ENCODE data around the gene IL17REL. TPM values are rescaled to one million over a fixed set of nuclear protein-coding genes. Genes with fewer than 3 reads are reported as not detected.
A peak's percentile ranks its signal among the peaks of the same experiment; 100 is the strongest.

Gene IL17REL
- polyA plus RNA-seq, 3 donors = not detected

DNA sequence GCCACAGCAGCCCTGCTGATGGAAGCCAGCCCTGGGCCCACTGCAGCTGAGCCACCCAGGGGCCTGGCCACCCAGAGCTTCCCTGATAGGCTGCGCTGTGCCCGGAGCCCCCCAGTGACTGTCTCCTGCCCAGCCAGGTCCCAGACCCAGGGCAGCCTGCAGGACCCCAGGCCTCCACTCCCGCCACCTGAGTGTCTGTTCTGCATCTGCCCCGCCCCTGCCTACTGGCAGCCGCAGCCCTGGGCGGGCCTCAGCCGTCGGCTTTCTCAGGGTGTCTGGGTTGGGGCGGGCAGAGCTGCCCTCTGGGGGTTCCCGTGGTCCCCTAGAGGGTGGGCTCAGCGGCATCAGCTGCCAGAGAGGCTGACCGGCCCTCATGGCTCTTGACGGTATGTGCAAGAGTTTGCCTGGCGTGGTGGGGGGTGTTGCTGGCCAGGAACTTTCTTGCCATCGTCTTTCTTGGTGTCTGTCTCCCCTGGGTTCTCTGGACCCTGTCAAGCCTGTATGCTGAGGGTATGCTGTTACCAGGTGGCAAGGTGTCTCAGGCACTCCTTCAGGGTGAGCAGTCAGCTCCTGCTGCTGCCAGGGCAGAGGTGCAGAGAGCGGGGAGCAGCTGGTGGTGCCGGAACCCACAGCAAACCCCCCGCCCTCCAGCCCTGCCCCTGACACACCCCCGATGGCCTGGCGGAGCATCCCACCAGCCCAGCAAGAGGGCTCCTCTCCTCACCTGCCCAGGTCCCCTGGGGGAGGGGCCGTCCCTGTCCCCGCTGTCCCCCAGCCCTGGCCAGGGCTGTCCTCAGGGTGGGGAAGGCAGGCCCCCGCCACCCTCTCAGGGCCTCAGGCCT is 64.2 kb downstream of the IL17REL start:
- TF ChIP-seq, protein P1, sequence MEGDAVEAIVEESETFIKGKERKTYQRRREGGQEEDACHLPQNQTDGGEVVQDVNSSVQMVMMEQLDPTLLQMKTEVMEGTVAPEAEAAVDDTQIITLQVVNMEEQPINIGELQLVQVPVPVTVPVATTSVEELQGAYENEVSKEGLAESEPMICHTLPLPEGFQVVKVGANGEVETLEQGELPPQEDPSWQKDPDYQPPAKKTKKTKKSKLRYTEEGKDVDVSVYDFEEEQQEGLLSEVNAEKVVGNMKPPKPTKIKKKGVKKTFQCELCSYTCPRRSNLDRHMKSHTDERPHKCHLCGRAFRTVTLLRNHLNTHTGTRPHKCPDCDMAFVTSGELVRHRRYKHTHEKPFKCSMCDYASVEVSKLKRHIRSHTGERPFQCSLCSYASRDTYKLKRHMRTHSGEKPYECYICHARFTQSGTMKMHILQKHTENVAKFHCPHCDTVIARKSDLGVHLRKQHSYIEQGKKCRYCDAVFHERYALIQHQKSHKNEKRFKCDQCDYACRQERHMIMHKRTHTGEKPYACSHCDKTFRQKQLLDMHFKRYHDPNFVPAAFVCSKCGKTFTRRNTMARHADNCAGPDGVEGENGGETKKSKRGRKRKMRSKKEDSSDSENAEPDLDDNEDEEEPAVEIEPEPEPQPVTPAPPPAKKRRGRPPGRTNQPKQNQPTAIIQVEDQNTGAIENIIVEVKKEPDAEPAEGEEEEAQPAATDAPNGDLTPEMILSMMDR (IDR thresholded peaks at IDR 0.05) = no peak
- intact Hi-C loops (cut with micrococcal nuclease) = no loop called here
- no peak overlapping the region for H3K4me2 ChIP-seq (replicated peaks; ENCODE audit: extremely low read depth, low read length, poor library complexity, severe bottlenecking)
- no peak overlapping the region for H2AFZ ChIP-seq (ENCODE audit: insufficient read depth, low read depth, low read length, poor library complexity, severe bottlenecking)
- H3K9me3 Mint-ChIP-seq = peaks cover 0 to 10% (median 4%) of the 10 kb centered on the region in 7 donors
- 95% methylated on average over 18 of the region's 23 CpGs for WGBS (ENCODE audit: insufficient coverage)
- no peaks in the 10 kb centered on the region for H3K36me3 ChIP-seq (replicated peaks in 1 of 2; ENCODE audit: control insufficient read depth in 1 of 2, insufficient read depth in 2 of 2, low read length in 2 of 2)
- DNase-seq = no peak
- H3K79me2 ChIP-seq (ENCODE audit: insufficient read depth, low read length) = no peaks in the 10 kb centered on the region
- H3K27me3 Mint-ChIP-seq (ENCODE audit: low read depth in 3 of 3) = peaks cover 0 to 3% (median 2%) of the 10 kb centered on the region in 3 donors
- H3K4me3 Mint-ChIP-seq = no peak overlapping the region
- H3K4me3 ChIP-seq (replicated peaks in 1 of 3; ENCODE audit: low read depth in 2 of 3, low read length in 3 of 3) = no peak overlapping the region
- H3K4me1 Mint-ChIP-seq = peaks cover 14% of the 10 kb centered on the region
- H3K27ac Mint-ChIP-seq = no peak overlapping the region
- H3K9me3 ChIP-seq (replicated peaks in 1 of 2; ENCODE audit: control insufficient read depth in 1 of 2, insufficient read depth in 1 of 2, low read length in 2 of 2) = peaks cover 0 to 5% of the 10 kb centered on the region in 2 donors
- H3K27ac ChIP-seq (ENCODE audit: low read depth in 1 of 2, low read length in 2 of 2) = no peak overlapping the region
- no peak overlapping the region for H3K9ac ChIP-seq (ENCODE audit: insufficient read depth, low read length, poor library complexity, severe bottlenecking)
- H3K27me3 ChIP-seq (ENCODE audit: control insufficient read depth in 2 of 2, insufficient read depth in 2 of 2, low read length in 2 of 2) = no peaks in the 10 kb centered on the region
- peaks cover 27 to 42% of the 10 kb centered on the region in 2 donors for H3K4me1 ChIP-seq (ENCODE audit: control insufficient read depth in 1 of 2, insufficient read depth in 2 of 2, low read length in 2 of 2)
- H3K36me3 Mint-ChIP-seq = peaks cover 0 to 4% of the 10 kb centered on the region in 2 donors
- H4K20me1 ChIP-seq (ENCODE audit: insufficient read depth, low read length) = no peaks in the 10 kb centered on the region

GRCh38 chr22:49947296-49947622 is 65.3 kb downstream of the IL17REL start:
- TF ChIP-seq, protein P1 (IDR thresholded peaks at IDR 0.05) = no peak
- peaks cover 0 to 4% of the 10 kb centered on the region in 2 donors for H3K36me3 Mint-ChIP-seq
- H3K27me3 ChIP-seq (ENCODE audit: control insufficient read depth in 2 of 2, insufficient read depth in 2 of 2, low read length in 2 of 2) = no peaks in the 10 kb centered on the region
- H3K4me1 Mint-ChIP-seq = peaks cover 8% of the 10 kb centered on the region
- 95% methylated on average over 5 of the region's 6 CpGs for WGBS (ENCODE audit: insufficient coverage)
- H3K27ac ChIP-seq (ENCODE audit: low read depth in 1 of 2, low read length in 2 of 2) = no peak overlapping the region
- H3K27ac Mint-ChIP-seq = peak overlapping the region in 1 of 7 donors; percentile 18
- DNase-seq = no peak
- intact Hi-C loops (cut with micrococcal nuclease) = no loop called here
- H3K4me3 Mint-ChIP-seq = no peak overlapping the region
- no peak overlapping the region for H3K9ac ChIP-seq (ENCODE audit: insufficient read depth, low read length, poor library complexity, severe bottlenecking)
- peaks cover 0 to 5% of the 10 kb centered on the region in 2 donors for H3K9me3 ChIP-seq (replicated peaks in 1 of 2; ENCODE audit: control insufficient read depth in 1 of 2, insufficient read depth in 1 of 2, low read length in 2 of 2)
- peaks cover 0 to 3% (median 0%) of the 10 kb centered on the region in 3 donors for H3K27me3 Mint-ChIP-seq (ENCODE audit: low read depth in 3 of 3)
- no peaks in the 10 kb centered on the region for H4K20me1 ChIP-seq (ENCODE audit: insufficient read depth, low read length)
- H3K4me1 ChIP-seq (ENCODE audit: control insufficient read depth in 1 of 2, insufficient read depth in 2 of 2, low read length in 2 of 2) = peaks cover 19 to 31% of the 10 kb centered on the region in 2 donors
- no peak overlapping the region for H3K4me2 ChIP-seq (replicated peaks; ENCODE audit: extremely low read depth, low read length, poor library complexity, severe bottlenecking)
- H3K9me3 Mint-ChIP-seq = peaks cover 0 to 10% (median 4%) of the 10 kb centered on the region in 7 donors
- no peaks in the 10 kb centered on the region for H3K36me3 ChIP-seq (replicated peaks in 1 of 2; ENCODE audit: control insufficient read depth in 1 of 2, insufficient read depth in 2 of 2, low read length in 2 of 2)
- H2AFZ ChIP-seq (ENCODE audit: insufficient read depth, low read depth, low read length, poor library complexity, severe bottlenecking) = no peak overlapping the region
- H3K4me3 ChIP-seq (replicated peaks in 1 of 3; ENCODE audit: low read depth in 2 of 3, low read length in 3 of 3) = no peak overlapping the region
- H3K79me2 ChIP-seq (ENCODE audit: insufficient read depth, low read length) = no peaks in the 10 kb centered on the region

Measured in CD14-positive monocyte (primary cell).